GM10248 (cell line): ENCODE measurements around the gene UBE2E2.

ENCODE experiments used
- CTCF ChIA-PET: fragments of 300-600 bp; sonication (Branson Sonifier 250); formaldehyde crosslinking; extraction: SDS; loops from one replicate; lab custom pipeline; 2021; ENCODE audit warnings: antibody characterized with exemption; lab: Yijun Ruan, JAX
- POLR2A ChIA-PET: fragments of 350-650 bp; sonication (Branson Sonifier 250); formaldehyde crosslinking; extraction: SDS; loops from one replicate; lab custom pipeline; 2020; ENCODE audit warnings: antibody characterized with exemption; lab: Yijun Ruan, JAX
- DNase-seq: peaks from one replicate; pipeline ENCODE4 v3.0.0; 2012; ENCODE audit errors: extremely low spot score
- TF ChIP-seq, protein P1 (sequence below): IDR thresholded peaks from 2 replicates; pipeline ENCODE4 v1.5.1; 2012; ENCODE audit warnings: mild to moderate bottlenecking, low read depth; ENCODE audit errors: extremely low read depth, missing control alignments, control extremely low read depth

The UBE2E2 gene

DNA sequence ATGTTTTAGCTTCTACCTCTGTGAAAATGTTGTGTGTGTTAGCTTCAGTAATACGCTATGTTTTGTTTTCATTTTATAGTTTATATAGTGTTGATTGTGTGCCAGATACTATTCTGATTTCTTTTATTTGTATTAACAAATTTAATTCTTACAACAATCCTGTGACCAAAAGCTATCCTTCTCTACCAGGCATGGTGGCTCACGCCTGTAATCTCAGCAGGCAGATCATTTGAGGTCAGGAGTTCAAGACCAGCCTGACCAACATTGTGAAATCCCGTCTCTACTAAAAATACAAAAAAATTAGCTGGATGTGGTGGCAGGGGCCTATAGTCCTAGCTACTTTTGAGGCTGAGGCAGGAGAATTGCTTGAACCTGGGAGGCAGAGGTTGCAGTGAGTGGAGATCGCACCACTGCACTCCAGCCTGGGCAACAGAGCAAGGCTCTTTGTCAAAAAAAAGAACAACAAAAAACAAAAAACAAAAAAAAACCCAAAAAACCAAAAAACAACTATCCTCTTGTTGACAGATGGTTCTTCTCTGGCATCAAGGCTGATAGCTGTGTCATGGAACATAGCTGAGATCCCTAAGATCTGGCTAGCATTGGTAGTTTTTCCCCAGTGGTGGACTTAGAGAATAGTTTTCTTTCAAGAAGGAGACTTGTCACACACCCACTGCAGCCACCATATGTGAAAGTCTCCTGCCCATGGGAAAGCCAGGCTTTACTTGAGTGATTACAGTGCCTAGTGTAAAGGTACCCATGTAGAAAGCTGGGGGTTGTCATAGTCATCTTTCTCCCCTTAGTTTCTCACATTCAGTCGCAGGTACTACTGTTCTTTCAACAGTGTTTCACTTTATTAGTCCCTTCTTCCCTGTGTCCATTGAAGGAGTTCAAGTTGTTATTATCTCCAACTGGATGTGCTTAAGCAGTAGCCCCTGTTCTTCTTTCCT lies 116.5 kb downstream of the UBE2E2 start:
- DNase-seq: no peak
- TF ChIP-seq, protein P1, sequence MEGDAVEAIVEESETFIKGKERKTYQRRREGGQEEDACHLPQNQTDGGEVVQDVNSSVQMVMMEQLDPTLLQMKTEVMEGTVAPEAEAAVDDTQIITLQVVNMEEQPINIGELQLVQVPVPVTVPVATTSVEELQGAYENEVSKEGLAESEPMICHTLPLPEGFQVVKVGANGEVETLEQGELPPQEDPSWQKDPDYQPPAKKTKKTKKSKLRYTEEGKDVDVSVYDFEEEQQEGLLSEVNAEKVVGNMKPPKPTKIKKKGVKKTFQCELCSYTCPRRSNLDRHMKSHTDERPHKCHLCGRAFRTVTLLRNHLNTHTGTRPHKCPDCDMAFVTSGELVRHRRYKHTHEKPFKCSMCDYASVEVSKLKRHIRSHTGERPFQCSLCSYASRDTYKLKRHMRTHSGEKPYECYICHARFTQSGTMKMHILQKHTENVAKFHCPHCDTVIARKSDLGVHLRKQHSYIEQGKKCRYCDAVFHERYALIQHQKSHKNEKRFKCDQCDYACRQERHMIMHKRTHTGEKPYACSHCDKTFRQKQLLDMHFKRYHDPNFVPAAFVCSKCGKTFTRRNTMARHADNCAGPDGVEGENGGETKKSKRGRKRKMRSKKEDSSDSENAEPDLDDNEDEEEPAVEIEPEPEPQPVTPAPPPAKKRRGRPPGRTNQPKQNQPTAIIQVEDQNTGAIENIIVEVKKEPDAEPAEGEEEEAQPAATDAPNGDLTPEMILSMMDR: no peak
- ChIA-PET POLR2A (no interaction called here), CTCF (interaction anchor here (1.1 to 2.0 kb wide), 3 partner anchors 11 to 15 kb away, joined by 3 to 14 read pairs (median 3); no protein-coding TSS in a partner anchor)

- TF ChIP-seq, protein P1: no peak
- ChIA-PET POLR2A (no interaction called here), CTCF (interaction anchor here (1.4 to 2.5 kb wide), 4 partner anchors 10 to 65 kb away, joined by 4 to 14 read pairs (median 6); no protein-coding TSS in a partner anchor)
- no peak for DNase-seq
These were observed 117.8 kb downstream of the UBE2E2 start for GRCh38 chr3:23320586-23321570.

DNA sequence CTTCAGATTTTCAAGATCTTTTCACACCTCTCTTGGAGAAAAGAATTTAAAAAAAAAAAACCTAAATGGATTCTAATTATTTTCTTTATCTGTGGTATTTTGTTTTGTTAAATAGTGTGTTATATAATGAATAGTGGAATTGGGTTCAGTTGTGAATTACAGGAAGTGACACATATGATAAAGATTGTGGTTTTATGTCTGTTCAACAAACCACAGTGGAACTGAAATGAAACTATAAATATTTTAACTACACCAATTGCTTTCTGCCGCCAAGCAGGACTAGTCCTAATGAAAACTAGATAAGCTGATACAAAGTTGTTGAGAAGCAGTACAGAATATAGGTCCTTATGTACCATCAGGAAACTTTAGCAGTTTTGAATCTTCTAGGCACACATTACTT lies 121.6 kb downstream of the UBE2E2 start:
- CTCF ChIA-PET: interaction anchor here (1.2 kb wide), 1 partner anchor 25 kb away, joined by 3 read pairs; no protein-coding TSS in a partner anchor
- DNase-seq: no peak

DNA sequence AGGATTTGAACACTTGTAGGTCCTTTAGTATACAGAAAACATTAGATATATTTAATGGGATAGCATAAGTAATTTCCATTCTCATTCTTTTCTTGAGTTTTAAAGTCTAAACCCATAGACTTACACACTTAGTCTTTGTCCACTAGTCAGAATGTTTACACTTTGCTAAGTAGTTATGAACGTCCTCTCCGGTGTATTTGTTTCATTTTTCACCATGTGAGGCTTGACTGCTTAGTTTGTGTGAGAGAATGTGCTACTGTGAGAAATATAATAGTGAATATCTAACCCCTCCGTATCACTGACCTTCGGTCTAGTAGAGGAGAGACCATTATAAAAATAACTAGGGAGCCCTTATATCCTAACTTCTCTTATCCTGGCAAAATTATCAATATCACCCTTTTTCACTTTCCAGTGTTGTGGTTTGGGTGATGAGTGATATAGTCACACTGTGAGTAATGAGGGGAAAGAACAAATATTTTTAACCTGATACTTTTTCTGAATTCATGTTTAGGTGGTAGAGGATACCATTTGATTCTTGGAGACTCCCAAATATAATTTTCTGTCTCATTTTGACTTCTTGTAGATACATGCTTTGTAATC lies 122.4 kb downstream of the UBE2E2 start:
- CTCF ChIA-PET: interaction anchor here (1.2 kb wide), 1 partner anchor 26 kb away, joined by 3 read pairs; no protein-coding TSS in a partner anchor
- TF ChIP-seq, protein P1: no peak
- DNase-seq: no peak
- POLR2A ChIA-PET: no interaction called here

More for the DNA sequence above, 121.6 kb downstream of the UBE2E2 start:
- TF ChIP-seq, protein P1: no peak
- POLR2A ChIA-PET: no interaction called here

DNA sequence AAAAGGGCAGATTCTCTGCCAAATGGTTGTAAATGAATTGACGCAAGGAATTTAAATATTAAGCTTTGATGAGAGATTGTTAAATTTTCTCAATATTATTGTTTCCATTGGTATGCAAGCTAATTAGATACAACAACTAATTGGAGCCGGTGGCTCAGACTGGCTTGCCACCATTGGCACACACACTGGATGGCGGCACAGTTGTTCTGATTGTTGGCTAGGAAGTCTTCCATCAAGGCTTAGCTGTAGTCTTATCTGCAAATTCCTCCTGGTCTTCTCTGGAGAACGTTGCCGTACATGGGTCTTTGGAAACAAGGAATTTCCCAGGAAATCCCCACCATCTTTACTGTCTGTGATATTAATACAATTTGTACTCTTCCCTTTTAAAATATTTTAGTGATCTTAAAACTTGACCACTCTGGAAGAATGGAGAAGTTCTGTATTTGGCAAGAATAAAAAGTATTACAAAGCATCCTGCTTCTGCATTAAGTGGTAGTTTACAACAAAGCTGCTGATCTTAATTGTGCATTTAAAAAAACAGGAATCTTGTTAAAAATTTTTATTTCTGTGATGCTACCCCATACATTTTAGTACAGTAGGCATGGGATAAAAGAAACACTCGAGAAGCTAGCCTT lies 126.5 kb downstream of the UBE2E2 start:
- ChIA-PET POLR2A (no interaction called here), CTCF (interaction anchor here (1.0 to 2.7 kb wide), 6 partner anchors 9 to 108 kb away, joined by 3 to 14 read pairs (median 4); no protein-coding TSS in a partner anchor)
- no peak for DNase-seq
- TF ChIP-seq, protein P1: no peak
